ENCODE data around the gene CPNE2.

CPNE2 gene

GRCh38 chr16:57071831-57072582, 20.4 kb upstream of the CPNE2 start:
- Histone ChIP-seq H3K4me3 (ENCODE audit: low read depth, low read length) (no peak overlapping the region), H3K27me3 (ENCODE audit: control insufficient read depth, insufficient read depth, low read length) (no peaks in the 10 kb centered on the region), H3K9ac (no peak overlapping the region), H3K4me1 (no peaks in the 10 kb centered on the region), H3K9me3 (ENCODE audit: control insufficient read depth, low read length) (no peaks in the 10 kb centered on the region), H3K27ac (no peak overlapping the region), H3K4me2 (ENCODE audit: low read length) (no peak overlapping the region), H2AFZ (no peak overlapping the region), H3K79me2 (no peaks in the 10 kb centered on the region), H3K36me3 (ENCODE audit: control insufficient read depth, insufficient read depth, low read length) (no peaks in the 10 kb centered on the region)
- TF ChIP-seq CTCF (IDR thresholded peaks at IDR 0.05) = no peak

- H3K9me3 ChIP-seq (ENCODE audit: control insufficient read depth, low read length) = no peaks in the 10 kb centered on the region
- H3K4me3 ChIP-seq (ENCODE audit: low read depth, low read length) = no peak overlapping the region
- no peak overlapping the region for H3K27ac ChIP-seq
- no peak overlapping the region for H3K4me2 ChIP-seq (ENCODE audit: low read length)
- no peak overlapping the region for H3K9ac ChIP-seq
- H3K79me2 ChIP-seq = no peaks in the 10 kb centered on the region
- no peaks in the 10 kb centered on the region for H3K4me1 ChIP-seq
- no peak for TF ChIP-seq CTCF (IDR thresholded peaks at IDR 0.05)
- no peaks in the 10 kb centered on the region for H3K27me3 ChIP-seq (ENCODE audit: control insufficient read depth, insufficient read depth, low read length)
- H2AFZ ChIP-seq = no peak overlapping the region
- H3K36me3 ChIP-seq (ENCODE audit: control insufficient read depth, insufficient read depth, low read length) = no peaks in the 10 kb centered on the region
Measured at GRCh38 chr16:57072616-57073275, 19.6 kb upstream of the CPNE2 start.

GRCh38 chr16:57077714-57078113, 14.7 kb upstream of the CPNE2 start:
- TF ChIP-seq CTCF (IDR thresholded peaks at IDR 0.05) = no peak

GRCh38 chr16:57081744-57082143, 10.6 kb upstream of the CPNE2 start:
- H3K79me2 ChIP-seq = no peaks in the 10 kb centered on the region
- no peaks in the 10 kb centered on the region for H3K9me3 ChIP-seq (ENCODE audit: control insufficient read depth, low read length)
- no peaks in the 10 kb centered on the region for H3K36me3 ChIP-seq (ENCODE audit: control insufficient read depth, insufficient read depth, low read length)
- H3K9ac ChIP-seq = no peak overlapping the region
- no peak overlapping the region for H3K27ac ChIP-seq
- H3K4me3 ChIP-seq (ENCODE audit: low read depth, low read length) = no peak overlapping the region
- TF ChIP-seq CTCF (IDR thresholded peaks at IDR 0.05) = no peak
- no peak overlapping the region for H3K4me2 ChIP-seq (ENCODE audit: low read length)
- no peaks in the 10 kb centered on the region for H3K4me1 ChIP-seq
- H2AFZ ChIP-seq = no peak overlapping the region
- no peaks in the 10 kb centered on the region for H3K27me3 ChIP-seq (ENCODE audit: control insufficient read depth, insufficient read depth, low read length)

More at GRCh38 chr16:57077714-57078113, 14.7 kb upstream of the CPNE2 start:
- no peak overlapping the region for H3K4me3 ChIP-seq (ENCODE audit: low read depth, low read length)
- H3K4me2 ChIP-seq (ENCODE audit: low read length) = no peak overlapping the region
- no peaks in the 10 kb centered on the region for H3K36me3 ChIP-seq (ENCODE audit: control insufficient read depth, insufficient read depth, low read length)
- no peaks in the 10 kb centered on the region for H3K9me3 ChIP-seq (ENCODE audit: control insufficient read depth, low read length)
- H3K79me2 ChIP-seq = no peaks in the 10 kb centered on the region
- no peaks in the 10 kb centered on the region for H3K27me3 ChIP-seq (ENCODE audit: control insufficient read depth, insufficient read depth, low read length)
- H2AFZ ChIP-seq = no peak overlapping the region
- no peak overlapping the region for H3K9ac ChIP-seq
- H3K4me1 ChIP-seq = no peaks in the 10 kb centered on the region
- no peak overlapping the region for H3K27ac ChIP-seq

All from parathyroid adenoma (tissue), 2 donors.